Measurements from ENCODE around the gene CLEC4F. TPM values are rescaled to one million over a fixed set of nuclear protein-coding genes. Genes with fewer than 3 reads are reported as not detected.
A peak's percentile ranks its signal among the peaks of the same experiment; 100 is the strongest.

CLEC4F gene
- total and polyA plus RNA-seq, 2 of the 13 experiments (the other 11 are each of a cell fraction or from before 2014, with no cell fraction given), result 0.12 to 0.13 TPM

DNA sequence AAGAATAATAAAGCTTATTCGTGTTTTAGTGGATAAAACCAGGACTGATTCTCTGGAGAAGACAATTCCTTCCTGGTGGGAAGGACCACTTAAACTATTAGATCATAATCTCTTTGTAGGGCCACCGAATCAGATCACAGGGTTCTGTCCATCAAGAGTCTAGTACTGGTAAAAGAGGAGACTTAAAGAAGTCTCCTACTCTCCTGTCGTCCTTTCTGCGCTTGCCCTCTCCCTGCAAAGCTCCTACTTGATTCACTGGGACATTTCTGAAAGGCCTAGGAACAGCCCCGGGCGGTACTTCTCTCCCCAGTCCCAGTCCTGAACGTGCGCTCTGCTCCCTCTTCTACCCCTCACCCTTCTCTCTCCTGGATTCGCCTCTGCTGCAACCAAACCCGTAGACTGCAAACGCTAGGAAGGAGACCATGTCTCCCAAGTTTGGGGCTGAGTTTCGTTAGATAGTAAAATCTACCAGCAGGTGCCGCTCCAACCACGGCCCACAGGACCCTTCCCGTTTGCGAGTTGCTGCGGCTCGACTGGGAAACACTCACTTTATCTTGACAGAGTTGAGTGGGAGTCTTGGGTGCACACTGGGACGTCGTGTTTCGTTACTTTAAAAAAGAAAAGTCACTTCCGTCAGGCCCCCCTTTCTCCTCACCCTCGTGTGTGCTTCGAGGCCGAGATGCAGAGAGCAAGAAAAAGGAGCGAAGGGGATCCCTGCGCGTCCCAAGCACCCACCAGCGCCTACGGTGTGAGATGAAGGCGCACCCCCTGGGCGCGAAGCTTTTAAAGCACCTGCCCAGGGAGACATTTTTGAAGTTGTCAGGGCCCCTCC is 30.9 kb downstream of the CLEC4F start (continued):
- TF ChIP-seq, protein P1, sequence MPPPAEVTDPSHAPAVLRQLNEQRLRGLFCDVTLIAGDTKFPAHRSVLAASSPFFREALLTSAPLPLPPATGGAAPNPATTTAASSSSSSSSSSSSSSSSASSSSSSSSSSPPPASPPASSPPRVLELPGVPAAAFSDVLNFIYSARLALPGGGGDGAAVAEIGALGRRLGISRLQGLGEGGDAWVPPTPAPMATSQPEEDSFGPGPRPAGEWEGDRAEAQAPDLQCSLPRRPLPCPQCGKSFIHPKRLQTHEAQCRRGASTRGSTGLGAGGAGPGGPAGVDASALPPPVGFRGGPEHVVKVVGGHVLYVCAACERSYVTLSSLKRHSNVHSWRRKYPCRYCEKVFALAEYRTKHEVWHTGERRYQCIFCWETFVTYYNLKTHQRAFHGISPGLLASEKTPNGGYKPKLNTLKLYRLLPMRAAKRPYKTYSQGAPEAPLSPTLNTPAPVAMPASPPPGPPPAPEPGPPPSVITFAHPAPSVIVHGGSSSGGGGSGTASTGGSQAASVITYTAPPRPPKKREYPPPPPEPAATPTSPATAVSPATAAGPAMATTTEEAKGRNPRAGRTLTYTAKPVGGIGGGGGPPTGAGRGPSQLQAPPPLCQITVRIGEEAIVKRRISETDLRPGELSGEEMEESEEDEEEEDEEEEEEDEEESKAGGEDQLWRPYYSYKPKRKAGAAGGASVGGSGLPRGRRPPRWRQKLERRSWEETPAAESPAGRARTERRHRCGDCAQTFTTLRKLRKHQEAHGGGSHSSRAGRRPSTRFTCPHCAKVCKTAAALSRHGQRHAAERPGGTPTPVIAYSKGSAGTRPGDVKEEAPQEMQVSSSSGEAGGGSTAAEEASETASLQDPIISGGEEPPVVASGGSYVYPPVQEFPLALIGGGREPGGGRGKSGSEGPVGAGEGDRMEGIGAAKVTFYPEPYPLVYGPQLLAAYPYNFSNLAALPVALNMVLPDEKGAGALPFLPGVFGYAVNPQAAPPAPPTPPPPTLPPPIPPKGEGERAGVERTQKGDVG (CRISPR knock-in tag; IDR thresholded peaks at IDR 0.05; ENCODE audit: borderline replicate concordance), result peak; percentile 26; the same call in 1 of the 2 replicates
- TF ChIP-seq MBD4 (IDR thresholded peaks at IDR 0.05; ENCODE audit: borderline replicate concordance, low read length) (no peak), ZNF780A (CRISPR knock-in tag; IDR thresholded peaks at IDR 0.05) (no peak), ZNF235 (CRISPR knock-in tag; IDR thresholded peaks at IDR 0.05; ENCODE audit: borderline replicate concordance) (no peak), ZKSCAN8 (CRISPR knock-in tag; IDR thresholded peaks at IDR 0.05; ENCODE audit: borderline replicate concordance) (0 out of 2 replicates have a peak, but pooled peaks have one; percentile 80), GLMP (CRISPR knock-in tag; IDR thresholded peaks at IDR 0.05; ENCODE audit: borderline replicate concordance) (no peak), TGIF2 (CRISPR knock-in tag; IDR thresholded peaks at IDR 0.05) (no peak), MXD1 (CRISPR knock-in tag; IDR thresholded peaks at IDR 0.05) (no peak), ZSCAN25 (CRISPR knock-in tag; IDR thresholded peaks at IDR 0.05) (no peak), MIER2 (CRISPR knock-in tag; IDR thresholded peaks at IDR 0.05) (no peak), KLF6 (CRISPR knock-in tag; IDR thresholded peaks at IDR 0.05) (0 out of 2 replicates have a peak, but pooled peaks have one; percentile 49), ZBTB7A (CRISPR knock-in tag; IDR thresholded peaks at IDR 0.05) (no peak), NR2C2 (CRISPR knock-in tag; IDR thresholded peaks at IDR 0.05; ENCODE audit: borderline replicate concordance) (no peak), ZNF616 (CRISPR knock-in tag; IDR thresholded peaks at IDR 0.05; ENCODE audit: low read depth) (no peak), REXO4 (CRISPR knock-in tag; IDR thresholded peaks at IDR 0.05; ENCODE audit: borderline replicate concordance) (no peak), ZNF121 (CRISPR knock-in tag; IDR thresholded peaks at IDR 0.05) (no peak), MXD4 (CRISPR knock-in tag; IDR thresholded peaks at IDR 0.05) (0 out of 2 replicates have a peak, but pooled peaks have one; percentile 32)
- TF ChIP-seq, protein P2, sequence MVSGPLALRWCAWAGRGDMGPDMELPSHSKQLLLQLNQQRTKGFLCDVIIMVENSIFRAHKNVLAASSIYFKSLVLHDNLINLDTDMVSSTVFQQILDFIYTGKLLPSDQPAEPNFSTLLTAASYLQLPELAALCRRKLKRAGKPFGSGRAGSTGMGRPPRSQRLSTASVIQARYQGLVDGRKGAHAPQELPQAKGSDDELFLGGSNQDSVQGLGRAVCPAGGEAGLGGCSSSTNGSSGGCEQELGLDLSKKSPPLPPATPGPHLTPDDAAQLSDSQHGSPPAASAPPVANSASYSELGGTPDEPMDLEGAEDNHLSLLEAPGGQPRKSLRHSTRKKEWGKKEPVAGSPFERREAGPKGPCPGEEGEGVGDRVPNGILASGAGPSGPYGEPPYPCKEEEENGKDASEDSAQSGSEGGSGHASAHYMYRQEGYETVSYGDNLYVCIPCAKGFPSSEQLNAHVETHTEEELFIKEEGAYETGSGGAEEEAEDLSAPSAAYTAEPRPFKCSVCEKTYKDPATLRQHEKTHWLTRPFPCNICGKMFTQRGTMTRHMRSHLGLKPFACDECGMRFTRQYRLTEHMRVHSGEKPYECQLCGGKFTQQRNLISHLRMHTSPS (CRISPR knock-in tag; IDR thresholded peaks at IDR 0.05; ENCODE audit: low read depth), result no peak
- TF ChIP-seq, protein P3, sequence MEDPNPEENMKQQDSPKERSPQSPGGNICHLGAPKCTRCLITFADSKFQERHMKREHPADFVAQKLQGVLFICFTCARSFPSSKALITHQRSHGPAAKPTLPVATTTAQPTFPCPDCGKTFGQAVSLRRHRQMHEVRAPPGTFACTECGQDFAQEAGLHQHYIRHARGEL (CRISPR knock-in tag; IDR thresholded peaks at IDR 0.05), result no peak
- TF ChIP-seq, protein P4, sequence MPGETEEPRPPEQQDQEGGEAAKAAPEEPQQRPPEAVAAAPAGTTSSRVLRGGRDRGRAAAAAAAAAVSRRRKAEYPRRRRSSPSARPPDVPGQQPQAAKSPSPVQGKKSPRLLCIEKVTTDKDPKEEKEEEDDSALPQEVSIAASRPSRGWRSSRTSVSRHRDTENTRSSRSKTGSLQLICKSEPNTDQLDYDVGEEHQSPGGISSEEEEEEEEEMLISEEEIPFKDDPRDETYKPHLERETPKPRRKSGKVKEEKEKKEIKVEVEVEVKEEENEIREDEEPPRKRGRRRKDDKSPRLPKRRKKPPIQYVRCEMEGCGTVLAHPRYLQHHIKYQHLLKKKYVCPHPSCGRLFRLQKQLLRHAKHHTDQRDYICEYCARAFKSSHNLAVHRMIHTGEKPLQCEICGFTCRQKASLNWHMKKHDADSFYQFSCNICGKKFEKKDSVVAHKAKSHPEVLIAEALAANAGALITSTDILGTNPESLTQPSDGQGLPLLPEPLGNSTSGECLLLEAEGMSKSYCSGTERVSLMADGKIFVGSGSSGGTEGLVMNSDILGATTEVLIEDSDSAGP (CRISPR knock-in tag; IDR thresholded peaks at IDR 0.05; ENCODE audit: borderline replicate concordance), result peak; percentile 53

Measured in HepG2 (cell line).